HepG2 (cell line): Measurements from ENCODE around the gene MCC. TPM values are rescaled to one million over a fixed set of nuclear protein-coding genes. Genes with fewer than 3 reads are reported as not detected.
A peak's percentile ranks its signal among the peaks of the same experiment; 100 is the strongest.

Source experiments
- CHD2 ChIP-seq: IDR thresholded peaks from 2 replicates; pipeline ENCODE4 v1.6.1; 2011; ENCODE audit warnings: low read depth, low read length, improper control_type of control experiment
- FOXK1 ChIP-seq: sonication (generic); formaldehyde crosslinking; IDR thresholded peaks from 2 replicates; pipeline ENCODE4 v1.4.0; 2020; ENCODE audit warnings: low read depth, missing genetic modification reagents, borderline replicate concordance
- IKZF1 ChIP-seq: fragments of 450-650 bp; IDR thresholded peaks from 2 replicates; pipeline ENCODE4 v1.7.1; 2016
- MAZ ChIP-seq, 2 experiments: sonication (generic) in 1 of 2; formaldehyde crosslinking in 1 of 2; IDR thresholded peaks; 2 replicates each; pipeline versions ENCODE4 v1.5.0 to v1.6.1; 2012 to 2020; ENCODE audit warnings: low read depth in 2 of 2, mild to moderate bottlenecking in 2 of 2, borderline replicate concordance in 1 of 2, improper control_type of control experiment in 1 of 2, low read length in 1 of 2, missing genetic modification reagents in 1 of 2, moderate library complexity in 1 of 2
- MYC ChIP-seq: sonication (generic); formaldehyde crosslinking; IDR thresholded peaks from 2 replicates; pipeline ENCODE4 v1.9.0; 2021; ENCODE audit warnings: missing genetic modification reagents, borderline replicate concordance
- SATB2 ChIP-seq: sonication (generic); formaldehyde crosslinking; IDR thresholded peaks from 2 replicates; pipeline ENCODE4 v1.5.0; 2020; ENCODE audit warnings: missing genetic modification reagents
- SMC3 ChIP-seq: IDR thresholded peaks from 2 replicates; pipeline ENCODE4 v1.6.1; 2011; ENCODE audit warnings: low read length, improper control_type of control experiment
- SP2 ChIP-seq: sonication (generic); formaldehyde crosslinking; IDR thresholded peaks from 2 replicates; pipeline ENCODE4 v1.5.1; 2020; ENCODE audit warnings: mild to moderate bottlenecking, missing genetic modification reagents
- SRF ChIP-seq: IDR thresholded peaks from 2 replicates; pipeline ENCODE4 v1.6.1; 2011; ENCODE audit warnings: mild to moderate bottlenecking, low read depth, low read length, moderate library complexity
- ZMYM4 ChIP-seq: sonication (generic); formaldehyde crosslinking; IDR thresholded peaks from 2 replicates; pipeline ENCODE4 v1.8.1; 2023; ENCODE audit warnings: mild to moderate bottlenecking, missing genetic modification reagents
- ZNF382 ChIP-seq: sonication (generic); formaldehyde crosslinking; IDR thresholded peaks from 2 replicates; pipeline ENCODE4 v1.5.0; 2020; ENCODE audit warnings: missing genetic modification reagents, mild to moderate bottlenecking, borderline replicate concordance
- ZNF564 ChIP-seq: sonication (generic); formaldehyde crosslinking; IDR thresholded peaks from 2 replicates; pipeline ENCODE4 v1.8.1; 2023; ENCODE audit warnings: mild to moderate bottlenecking, missing genetic modification reagents
- ZNF567 ChIP-seq: sonication (generic); formaldehyde crosslinking; IDR thresholded peaks from 2 replicates; pipeline ENCODE4 v1.8.1; 2023; ENCODE audit warnings: mild to moderate bottlenecking, missing genetic modification reagents, borderline replicate concordance
- ZSCAN9 ChIP-seq: IDR thresholded peaks from 2 replicates; pipeline ENCODE4 v1.6.1; 2016; ENCODE audit warnings: borderline replicate concordance
- polyA plus RNA-seq, 8 experiments: library from polyadenylated mRNA; depleted of rRNA in 3 of 8; stranded (reverse) in 7 of 8; unstranded in 1 of 8; fragments of >200 nt; fragmentation: Illumina TruSeq in 4 of 8; extraction: Trizol in 4 of 8; gene quantifications; 2 replicates each; pipeline versions ENCODE4 v1.2.1 to v1.2.3, GENCODE V29; 2011 to 2016; ENCODE audit warnings: low read depth in 4 of 8, missing spikeins in 1 of 8, mixed read lengths in 1 of 8; ENCODE audit not compliant: insufficient read depth in 1 of 8
- total RNA-seq, 5 experiments: library from RNA; depleted of rRNA; stranded (reverse); fragments of >200 nt; fragmentation: Illumina TruSeq; extraction: Trizol; gene quantifications; 2 replicates each; pipeline ENCODE4 v1.2.3, GENCODE V29; 2016; ENCODE audit warnings: low read depth in 1 of 5
- TF ChIP-seq, protein P1 (sequence below): sonication (generic); formaldehyde crosslinking; IDR thresholded peaks from 2 replicates; pipeline ENCODE4 v1.4.0; 2020; ENCODE audit warnings: missing genetic modification reagents, borderline replicate concordance
- TF ChIP-seq, protein P2 (sequence below): sonication (generic); formaldehyde crosslinking; IDR thresholded peaks from 2 replicates; pipeline ENCODE4 v1.4.0; 2020; ENCODE audit warnings: missing genetic modification reagents
- TF ChIP-seq, protein P3 (sequence below): sonication (generic); formaldehyde crosslinking; IDR thresholded peaks from 2 replicates; pipeline ENCODE4 v1.5.0; 2020; ENCODE audit warnings: mild to moderate bottlenecking, missing genetic modification reagents
- TF ChIP-seq, protein P4 (sequence below): sonication (generic); formaldehyde crosslinking; conservative IDR thresholded peaks from 2 replicates; pipeline ENCODE4 v1.4.0; 2020; ENCODE audit warnings: missing genetic modification reagents

MCC gene
- total and polyA plus RNA-seq, 2 of the 13 experiments (the other 11 are each of a cell fraction or from before 2014, with no cell fraction given) = 0.55 to 2.4 TPM

DNA sequence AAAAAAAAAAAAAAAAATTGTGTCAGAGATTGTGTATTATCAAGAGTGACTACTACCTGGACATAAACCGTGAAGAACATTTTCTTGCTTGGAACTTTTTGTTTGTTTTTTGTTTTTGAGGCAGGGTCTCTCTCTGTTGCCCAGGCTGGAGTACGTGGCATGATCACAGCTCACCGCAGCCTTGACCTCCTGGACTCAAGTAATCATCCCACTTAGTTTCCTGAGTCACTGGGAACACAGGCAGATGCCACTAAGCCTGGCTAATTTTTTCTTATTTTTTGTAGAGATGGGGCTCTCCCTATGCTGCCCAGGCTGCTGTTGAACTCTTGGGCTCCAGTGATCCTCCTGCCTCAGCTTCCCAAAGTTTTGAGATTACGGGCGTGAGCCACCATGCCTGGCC, 485.8 kb downstream of the MCC start (continued):
- TF ChIP-seq FOXK1 (CRISPR knock-in tag) = no peak
- no peak for TF ChIP-seq SP2 (CRISPR knock-in tag)
- no peak for TF ChIP-seq SATB2 (CRISPR knock-in tag)
- TF ChIP-seq, protein P1, sequence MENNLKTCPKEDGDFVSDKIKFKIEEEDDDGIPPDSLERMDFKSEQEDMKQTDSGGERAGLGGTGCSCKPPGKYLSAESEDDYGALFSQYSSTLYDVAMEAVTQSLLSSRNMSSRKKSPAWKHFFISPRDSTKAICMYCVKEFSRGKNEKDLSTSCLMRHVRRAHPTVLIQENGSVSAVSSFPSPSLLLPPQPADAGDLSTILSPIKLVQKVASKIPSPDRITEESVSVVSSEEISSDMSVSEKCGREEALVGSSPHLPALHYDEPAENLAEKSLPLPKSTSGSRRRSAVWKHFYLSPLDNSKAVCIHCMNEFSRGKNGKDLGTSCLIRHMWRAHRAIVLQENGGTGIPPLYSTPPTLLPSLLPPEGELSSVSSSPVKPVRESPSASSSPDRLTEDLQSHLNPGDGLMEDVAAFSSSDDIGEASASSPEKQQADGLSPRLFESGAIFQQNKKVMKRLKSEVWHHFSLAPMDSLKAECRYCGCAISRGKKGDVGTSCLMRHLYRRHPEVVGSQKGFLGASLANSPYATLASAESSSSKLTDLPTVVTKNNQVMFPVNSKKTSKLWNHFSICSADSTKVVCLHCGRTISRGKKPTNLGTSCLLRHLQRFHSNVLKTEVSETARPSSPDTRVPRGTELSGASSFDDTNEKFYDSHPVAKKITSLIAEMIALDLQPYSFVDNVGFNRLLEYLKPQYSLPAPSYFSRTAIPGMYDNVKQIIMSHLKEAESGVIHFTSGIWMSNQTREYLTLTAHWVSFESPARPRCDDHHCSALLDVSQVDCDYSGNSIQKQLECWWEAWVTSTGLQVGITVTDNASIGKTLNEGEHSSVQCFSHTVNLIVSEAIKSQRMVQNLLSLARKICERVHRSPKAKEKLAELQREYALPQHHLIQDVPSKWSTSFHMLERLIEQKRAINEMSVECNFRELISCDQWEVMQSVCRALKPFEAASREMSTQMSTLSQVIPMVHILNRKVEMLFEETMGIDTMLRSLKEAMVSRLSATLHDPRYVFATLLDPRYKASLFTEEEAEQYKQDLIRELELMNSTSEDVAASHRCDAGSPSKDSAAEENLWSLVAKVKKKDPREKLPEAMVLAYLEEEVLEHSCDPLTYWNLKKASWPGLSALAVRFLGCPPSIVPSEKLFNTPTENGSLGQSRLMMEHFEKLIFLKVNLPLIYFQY (CRISPR knock-in tag) = no peak
- no peak for TF ChIP-seq IKZF1
- no peak for TF ChIP-seq SMC3
- no peak for TF ChIP-seq ZNF564 (CRISPR knock-in tag)
- TF ChIP-seq ZMYM4 (CRISPR knock-in tag) = peak; percentile 37; the same call in 1 of the 2 replicates
- TF ChIP-seq, protein P2, sequence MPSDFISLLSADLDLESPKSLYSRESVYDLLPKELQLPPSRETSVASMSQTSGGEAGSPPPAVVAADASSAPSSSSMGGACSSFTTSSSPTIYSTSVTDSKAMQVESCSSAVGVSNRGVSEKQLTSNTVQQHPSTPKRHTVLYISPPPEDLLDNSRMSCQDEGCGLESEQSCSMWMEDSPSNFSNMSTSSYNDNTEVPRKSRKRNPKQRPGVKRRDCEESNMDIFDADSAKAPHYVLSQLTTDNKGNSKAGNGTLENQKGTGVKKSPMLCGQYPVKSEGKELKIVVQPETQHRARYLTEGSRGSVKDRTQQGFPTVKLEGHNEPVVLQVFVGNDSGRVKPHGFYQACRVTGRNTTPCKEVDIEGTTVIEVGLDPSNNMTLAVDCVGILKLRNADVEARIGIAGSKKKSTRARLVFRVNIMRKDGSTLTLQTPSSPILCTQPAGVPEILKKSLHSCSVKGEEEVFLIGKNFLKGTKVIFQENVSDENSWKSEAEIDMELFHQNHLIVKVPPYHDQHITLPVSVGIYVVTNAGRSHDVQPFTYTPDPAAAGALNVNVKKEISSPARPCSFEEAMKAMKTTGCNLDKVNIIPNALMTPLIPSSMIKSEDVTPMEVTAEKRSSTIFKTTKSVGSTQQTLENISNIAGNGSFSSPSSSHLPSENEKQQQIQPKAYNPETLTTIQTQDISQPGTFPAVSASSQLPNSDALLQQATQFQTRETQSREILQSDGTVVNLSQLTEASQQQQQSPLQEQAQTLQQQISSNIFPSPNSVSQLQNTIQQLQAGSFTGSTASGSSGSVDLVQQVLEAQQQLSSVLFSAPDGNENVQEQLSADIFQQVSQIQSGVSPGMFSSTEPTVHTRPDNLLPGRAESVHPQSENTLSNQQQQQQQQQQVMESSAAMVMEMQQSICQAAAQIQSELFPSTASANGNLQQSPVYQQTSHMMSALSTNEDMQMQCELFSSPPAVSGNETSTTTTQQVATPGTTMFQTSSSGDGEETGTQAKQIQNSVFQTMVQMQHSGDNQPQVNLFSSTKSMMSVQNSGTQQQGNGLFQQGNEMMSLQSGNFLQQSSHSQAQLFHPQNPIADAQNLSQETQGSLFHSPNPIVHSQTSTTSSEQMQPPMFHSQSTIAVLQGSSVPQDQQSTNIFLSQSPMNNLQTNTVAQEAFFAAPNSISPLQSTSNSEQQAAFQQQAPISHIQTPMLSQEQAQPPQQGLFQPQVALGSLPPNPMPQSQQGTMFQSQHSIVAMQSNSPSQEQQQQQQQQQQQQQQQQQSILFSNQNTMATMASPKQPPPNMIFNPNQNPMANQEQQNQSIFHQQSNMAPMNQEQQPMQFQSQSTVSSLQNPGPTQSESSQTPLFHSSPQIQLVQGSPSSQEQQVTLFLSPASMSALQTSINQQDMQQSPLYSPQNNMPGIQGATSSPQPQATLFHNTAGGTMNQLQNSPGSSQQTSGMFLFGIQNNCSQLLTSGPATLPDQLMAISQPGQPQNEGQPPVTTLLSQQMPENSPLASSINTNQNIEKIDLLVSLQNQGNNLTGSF (CRISPR knock-in tag) = no peak
- TF ChIP-seq, protein P3, sequence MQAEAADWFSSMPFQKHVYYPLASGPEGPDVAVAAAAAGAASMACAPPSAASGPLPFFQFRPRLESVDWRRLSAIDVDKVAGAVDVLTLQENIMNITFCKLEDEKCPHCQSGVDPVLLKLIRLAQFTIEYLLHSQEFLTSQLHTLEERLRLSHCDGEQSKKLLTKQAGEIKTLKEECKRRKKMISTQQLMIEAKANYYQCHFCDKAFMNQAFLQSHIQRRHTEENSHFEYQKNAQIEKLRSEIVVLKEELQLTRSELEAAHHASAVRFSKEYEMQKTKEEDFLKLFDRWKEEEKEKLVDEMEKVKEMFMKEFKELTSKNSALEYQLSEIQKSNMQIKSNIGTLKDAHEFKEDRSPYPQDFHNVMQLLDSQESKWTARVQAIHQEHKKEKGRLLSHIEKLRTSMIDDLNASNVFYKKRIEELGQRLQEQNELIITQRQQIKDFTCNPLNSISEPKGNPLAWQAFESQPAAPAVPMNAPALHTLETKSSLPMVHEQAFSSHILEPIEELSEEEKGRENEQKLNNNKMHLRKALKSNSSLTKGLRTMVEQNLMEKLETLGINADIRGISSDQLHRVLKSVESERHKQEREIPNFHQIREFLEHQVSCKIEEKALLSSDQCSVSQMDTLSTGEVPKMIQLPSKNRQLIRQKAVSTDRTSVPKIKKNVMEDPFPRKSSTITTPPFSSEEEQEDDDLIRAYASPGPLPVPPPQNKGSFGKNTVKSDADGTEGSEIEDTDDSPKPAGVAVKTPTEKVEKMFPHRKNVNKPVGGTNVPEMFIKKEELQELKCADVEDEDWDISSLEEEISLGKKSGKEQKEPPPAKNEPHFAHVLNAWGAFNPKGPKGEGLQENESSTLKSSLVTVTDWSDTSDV = no peak
- no peak for TF ChIP-seq CHD2
- TF ChIP-seq SRF = no peak
- no peak for TF ChIP-seq MYC (CRISPR knock-in tag)
- TF ChIP-seq ZSCAN9 = no peak
- no peak for TF ChIP-seq ZNF382 (CRISPR knock-in tag)
- TF ChIP-seq, protein P4, sequence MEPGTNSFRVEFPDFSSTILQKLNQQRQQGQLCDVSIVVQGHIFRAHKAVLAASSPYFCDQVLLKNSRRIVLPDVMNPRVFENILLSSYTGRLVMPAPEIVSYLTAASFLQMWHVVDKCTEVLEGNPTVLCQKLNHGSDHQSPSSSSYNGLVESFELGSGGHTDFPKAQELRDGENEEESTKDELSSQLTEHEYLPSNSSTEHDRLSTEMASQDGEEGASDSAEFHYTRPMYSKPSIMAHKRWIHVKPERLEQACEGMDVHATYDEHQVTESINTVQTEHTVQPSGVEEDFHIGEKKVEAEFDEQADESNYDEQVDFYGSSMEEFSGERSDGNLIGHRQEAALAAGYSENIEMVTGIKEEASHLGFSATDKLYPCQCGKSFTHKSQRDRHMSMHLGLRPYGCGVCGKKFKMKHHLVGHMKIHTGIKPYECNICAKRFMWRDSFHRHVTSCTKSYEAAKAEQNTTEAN (CRISPR knock-in tag) = no peak
- TF ChIP-seq ZNF567 (CRISPR knock-in tag) = no peak
- TF ChIP-seq MAZ (IDR thresholded peaks at IDR 0.05; ENCODE audit: borderline replicate concordance, low read depth, low read length) = no peak
- no peak for TF ChIP-seq MAZ (CRISPR knock-in tag; IDR thresholded peaks at IDR 0.05; ENCODE audit: low read depth)
